GM12864 (cell line): ENCODE data around the gene DYNC1I1.

Experiments
- DNase-seq: peaks from one replicate; pipeline ENCODE4 v3.0.0-alpha.2; 2011; ENCODE audit warnings: low read depth
- H3K4me3 ChIP-seq: 2 replicates; pipeline ENCODE4 v1.5.1; 2011; ENCODE audit warnings: mild to moderate bottlenecking, low read depth, low read length, control low read depth
- TF ChIP-seq, protein P1 (sequence below): IDR thresholded peaks from 2 replicates; pipeline ENCODE4 v1.5.1; 2011; ENCODE audit warnings: low read depth, mild to moderate bottlenecking, moderate library complexity, low read length, control low read depth, inconsistent platforms; ENCODE audit errors: missing control alignments

The DYNC1I1 gene

GRCh38 chr7:95749044-95749443 lies 23.3 kb upstream of the DYNC1I1 start:
- DNase-seq: no peak
- no peak overlapping the region for H3K4me3 ChIP-seq
- TF ChIP-seq, protein P1, sequence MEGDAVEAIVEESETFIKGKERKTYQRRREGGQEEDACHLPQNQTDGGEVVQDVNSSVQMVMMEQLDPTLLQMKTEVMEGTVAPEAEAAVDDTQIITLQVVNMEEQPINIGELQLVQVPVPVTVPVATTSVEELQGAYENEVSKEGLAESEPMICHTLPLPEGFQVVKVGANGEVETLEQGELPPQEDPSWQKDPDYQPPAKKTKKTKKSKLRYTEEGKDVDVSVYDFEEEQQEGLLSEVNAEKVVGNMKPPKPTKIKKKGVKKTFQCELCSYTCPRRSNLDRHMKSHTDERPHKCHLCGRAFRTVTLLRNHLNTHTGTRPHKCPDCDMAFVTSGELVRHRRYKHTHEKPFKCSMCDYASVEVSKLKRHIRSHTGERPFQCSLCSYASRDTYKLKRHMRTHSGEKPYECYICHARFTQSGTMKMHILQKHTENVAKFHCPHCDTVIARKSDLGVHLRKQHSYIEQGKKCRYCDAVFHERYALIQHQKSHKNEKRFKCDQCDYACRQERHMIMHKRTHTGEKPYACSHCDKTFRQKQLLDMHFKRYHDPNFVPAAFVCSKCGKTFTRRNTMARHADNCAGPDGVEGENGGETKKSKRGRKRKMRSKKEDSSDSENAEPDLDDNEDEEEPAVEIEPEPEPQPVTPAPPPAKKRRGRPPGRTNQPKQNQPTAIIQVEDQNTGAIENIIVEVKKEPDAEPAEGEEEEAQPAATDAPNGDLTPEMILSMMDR: no peak

GRCh38 chr7:95749515-95749914 lies 22.8 kb upstream of the DYNC1I1 start:
- no peak overlapping the region for H3K4me3 ChIP-seq
- TF ChIP-seq, protein P1: no peak
- DNase-seq: no peak

GRCh38 chr7:95753440-95753839 lies 18.9 kb upstream of the DYNC1I1 start:
- TF ChIP-seq, protein P1: no peak
- DNase-seq: no peak
- no peak overlapping the region for H3K4me3 ChIP-seq

DNA sequence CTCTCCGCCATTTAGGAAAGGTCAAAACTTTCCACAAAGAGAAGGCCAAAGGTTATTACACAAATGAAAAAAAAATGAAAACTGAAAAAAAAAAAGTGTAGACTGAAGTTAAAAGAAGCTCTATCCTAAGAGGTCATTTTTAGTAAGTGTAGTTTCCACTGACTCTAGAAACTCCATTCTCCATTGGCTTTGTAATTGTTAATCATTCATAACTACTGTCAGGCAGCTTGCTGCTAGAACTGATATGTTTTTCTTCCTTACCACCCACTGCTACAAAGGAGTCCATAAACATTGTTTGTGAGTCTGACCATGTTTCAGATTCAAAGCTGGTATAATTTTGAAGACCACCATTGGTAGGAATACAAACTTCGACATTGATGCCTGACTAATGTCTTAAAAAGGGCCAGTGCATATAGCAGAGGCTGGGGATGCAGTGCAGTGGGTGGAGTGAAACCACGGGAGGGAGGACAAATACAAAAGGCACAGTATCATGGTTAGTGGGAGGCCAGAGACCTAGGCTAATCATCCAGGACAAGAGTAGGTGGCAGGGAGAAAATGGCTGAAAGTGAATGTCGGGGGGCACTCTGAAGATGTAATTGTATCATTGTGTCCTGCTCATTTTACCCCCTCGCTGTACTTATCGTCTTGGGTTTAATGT lies 16.9 kb upstream of the DYNC1I1 start:
- no peak overlapping the region for H3K4me3 ChIP-seq
- TF ChIP-seq, protein P1: no peak
- no peak for DNase-seq

- H3K4me3 ChIP-seq: no peak overlapping the region
- TF ChIP-seq, protein P1: no peak
- no peak for DNase-seq
Observed at GRCh38 chr7:95758187-95758586, 14.2 kb upstream of the DYNC1I1 start.

- no peak overlapping the region for H3K4me3 ChIP-seq
- DNase-seq: no peak
- TF ChIP-seq, protein P1: no peak
Observed at GRCh38 chr7:95766086-95766485, 6.3 kb upstream of the DYNC1I1 start.

- DNase-seq: no peak
- no peak overlapping the region for H3K4me3 ChIP-seq
- TF ChIP-seq, protein P1: no peak
Observed at GRCh38 chr7:95766657-95767056, 5.7 kb upstream of the DYNC1I1 start.
